ENCODE results near the gene HIPK2.

DNA sequence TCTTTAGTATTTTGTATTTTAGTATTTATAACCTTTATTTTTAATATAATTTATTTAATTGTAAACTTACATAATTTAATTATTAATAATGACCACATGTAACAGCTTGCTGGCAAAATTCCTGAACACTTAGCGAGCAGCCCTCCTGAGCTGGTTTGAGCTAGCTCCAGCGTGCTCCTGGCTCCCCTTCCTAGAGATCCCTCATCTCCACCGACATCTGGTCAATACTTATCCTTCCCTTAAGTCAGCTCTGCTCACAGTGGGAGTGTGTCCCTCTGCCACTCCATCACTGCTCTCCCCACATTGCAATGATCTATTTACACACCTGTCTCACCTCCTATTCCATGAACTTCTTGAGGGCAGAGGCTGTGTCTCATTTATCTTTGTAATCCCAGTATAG lies 30.6 kb upstream of the HIPK2 start:
- TF ChIP-seq, protein P1, sequence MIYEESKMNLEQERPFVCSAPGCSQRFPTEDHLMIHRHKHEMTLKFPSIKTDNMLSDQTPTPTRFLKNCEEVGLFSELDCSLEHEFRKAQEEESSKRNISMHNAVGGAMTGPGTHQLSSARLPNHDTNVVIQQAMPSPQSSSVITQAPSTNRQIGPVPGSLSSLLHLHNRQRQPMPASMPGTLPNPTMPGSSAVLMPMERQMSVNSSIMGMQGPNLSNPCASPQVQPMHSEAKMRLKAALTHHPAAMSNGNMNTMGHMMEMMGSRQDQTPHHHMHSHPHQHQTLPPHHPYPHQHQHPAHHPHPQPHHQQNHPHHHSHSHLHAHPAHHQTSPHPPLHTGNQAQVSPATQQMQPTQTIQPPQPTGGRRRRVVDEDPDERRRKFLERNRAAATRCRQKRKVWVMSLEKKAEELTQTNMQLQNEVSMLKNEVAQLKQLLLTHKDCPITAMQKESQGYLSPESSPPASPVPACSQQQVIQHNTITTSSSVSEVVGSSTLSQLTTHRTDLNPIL (CRISPR knock-in tag; IDR thresholded peaks at IDR 0.05; ENCODE audit: low read depth) = no peak
- no peak for TF ChIP-seq ZNF565 (CRISPR knock-in tag; conservative IDR thresholded peaks at IDR 0.05; ENCODE audit: low read depth)
- no peak for TF ChIP-seq ZFP3 (CRISPR knock-in tag; IDR thresholded peaks at IDR 0.05)
- TF ChIP-seq, protein P2, sequence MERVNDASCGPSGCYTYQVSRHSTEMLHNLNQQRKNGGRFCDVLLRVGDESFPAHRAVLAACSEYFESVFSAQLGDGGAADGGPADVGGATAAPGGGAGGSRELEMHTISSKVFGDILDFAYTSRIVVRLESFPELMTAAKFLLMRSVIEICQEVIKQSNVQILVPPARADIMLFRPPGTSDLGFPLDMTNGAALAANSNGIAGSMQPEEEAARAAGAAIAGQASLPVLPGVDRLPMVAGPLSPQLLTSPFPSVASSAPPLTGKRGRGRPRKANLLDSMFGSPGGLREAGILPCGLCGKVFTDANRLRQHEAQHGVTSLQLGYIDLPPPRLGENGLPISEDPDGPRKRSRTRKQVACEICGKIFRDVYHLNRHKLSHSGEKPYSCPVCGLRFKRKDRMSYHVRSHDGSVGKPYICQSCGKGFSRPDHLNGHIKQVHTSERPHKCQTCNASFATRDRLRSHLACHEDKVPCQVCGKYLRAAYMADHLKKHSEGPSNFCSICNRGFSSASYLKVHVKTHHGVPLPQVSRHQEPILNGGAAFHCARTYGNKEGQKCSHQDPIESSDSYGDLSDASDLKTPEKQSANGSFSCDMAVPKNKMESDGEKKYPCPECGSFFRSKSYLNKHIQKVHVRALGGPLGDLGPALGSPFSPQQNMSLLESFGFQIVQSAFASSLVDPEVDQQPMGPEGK (CRISPR knock-in tag; IDR thresholded peaks at IDR 0.05; ENCODE audit: borderline replicate concordance) = no peak
- no peak for TF ChIP-seq RARB (CRISPR knock-in tag; IDR thresholded peaks at IDR 0.05)
- no peak for TF ChIP-seq ZNF8 (CRISPR knock-in tag; IDR thresholded peaks at IDR 0.05)
- TF ChIP-seq SNAI2 (CRISPR knock-in tag; IDR thresholded peaks at IDR 0.05) = no peak
- no peak for TF ChIP-seq PPARA (CRISPR knock-in tag; IDR thresholded peaks at IDR 0.05; ENCODE audit: borderline replicate concordance)
